ENCODE measurements around the gene PRXL2B. TPM values are rescaled to one million over a fixed set of nuclear protein-coding genes. Genes with fewer than 3 reads are reported as not detected.

Gene PRXL2B
- total and polyA plus RNA-seq, 3 donors from 2014 or later = 16.5 to 25.1 (median 20.9) TPM

DNA sequence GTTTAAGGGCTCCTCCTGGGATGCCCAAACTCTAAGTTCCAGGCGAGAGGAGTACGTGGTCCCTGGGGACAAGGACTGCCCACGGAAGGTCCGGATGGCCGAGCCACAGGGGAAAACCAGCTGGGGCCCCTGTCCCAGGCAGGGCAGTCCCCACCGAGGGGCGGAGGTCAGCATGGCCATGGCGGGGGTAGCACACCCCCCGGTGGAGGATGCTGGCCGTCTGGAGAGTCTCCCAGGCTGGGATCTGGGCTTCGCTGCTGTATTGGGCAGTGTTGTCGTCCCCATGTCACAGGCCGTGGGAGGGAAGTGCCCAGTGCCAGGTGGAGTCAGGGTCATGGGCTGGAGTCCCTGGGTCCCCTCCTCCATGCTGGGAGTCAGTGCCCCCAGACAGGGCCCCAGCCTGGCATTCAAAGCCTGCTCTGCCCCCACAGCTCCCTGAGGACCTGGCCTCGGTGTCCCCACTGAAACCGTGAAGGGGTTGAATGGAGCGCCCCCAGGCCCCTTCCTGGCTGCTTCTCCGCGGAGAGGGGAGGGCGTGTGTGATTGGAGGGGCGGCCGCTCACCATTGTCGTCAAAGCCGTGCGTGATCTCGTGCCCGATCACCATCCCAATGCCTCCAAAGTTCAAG, 6.8 kb downstream of the PRXL2B start:
- intact Hi-C loops (cut with DNase I; ENCODE audit: low total_unique reads) = no loop called here
- DNase-seq = no peak
- no peak overlapping the region for H3K4me3 ChIP-seq
- H3K36me3 ChIP-seq (ENCODE audit: low read depth, missing control alignments) = no peaks in the 10 kb centered on the region
- H3K4me1 ChIP-seq = peaks cover 12% of the 10 kb centered on the region
- WGBS, 2 donors = 60 to 88% methylated on average over 6 to 21 of the region's 26 CpGs
- TF ChIP-seq, protein P1, sequence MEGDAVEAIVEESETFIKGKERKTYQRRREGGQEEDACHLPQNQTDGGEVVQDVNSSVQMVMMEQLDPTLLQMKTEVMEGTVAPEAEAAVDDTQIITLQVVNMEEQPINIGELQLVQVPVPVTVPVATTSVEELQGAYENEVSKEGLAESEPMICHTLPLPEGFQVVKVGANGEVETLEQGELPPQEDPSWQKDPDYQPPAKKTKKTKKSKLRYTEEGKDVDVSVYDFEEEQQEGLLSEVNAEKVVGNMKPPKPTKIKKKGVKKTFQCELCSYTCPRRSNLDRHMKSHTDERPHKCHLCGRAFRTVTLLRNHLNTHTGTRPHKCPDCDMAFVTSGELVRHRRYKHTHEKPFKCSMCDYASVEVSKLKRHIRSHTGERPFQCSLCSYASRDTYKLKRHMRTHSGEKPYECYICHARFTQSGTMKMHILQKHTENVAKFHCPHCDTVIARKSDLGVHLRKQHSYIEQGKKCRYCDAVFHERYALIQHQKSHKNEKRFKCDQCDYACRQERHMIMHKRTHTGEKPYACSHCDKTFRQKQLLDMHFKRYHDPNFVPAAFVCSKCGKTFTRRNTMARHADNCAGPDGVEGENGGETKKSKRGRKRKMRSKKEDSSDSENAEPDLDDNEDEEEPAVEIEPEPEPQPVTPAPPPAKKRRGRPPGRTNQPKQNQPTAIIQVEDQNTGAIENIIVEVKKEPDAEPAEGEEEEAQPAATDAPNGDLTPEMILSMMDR (IDR thresholded peaks at IDR 0.05) = no peak
- TF ChIP-seq POLR2A (IDR thresholded peaks at IDR 0.05) = no peak
- no peaks in the 10 kb centered on the region for H3K27me3 ChIP-seq
- H3K27ac ChIP-seq = no peak overlapping the region
- no peaks in the 10 kb centered on the region for H3K9me3 ChIP-seq

DNA sequence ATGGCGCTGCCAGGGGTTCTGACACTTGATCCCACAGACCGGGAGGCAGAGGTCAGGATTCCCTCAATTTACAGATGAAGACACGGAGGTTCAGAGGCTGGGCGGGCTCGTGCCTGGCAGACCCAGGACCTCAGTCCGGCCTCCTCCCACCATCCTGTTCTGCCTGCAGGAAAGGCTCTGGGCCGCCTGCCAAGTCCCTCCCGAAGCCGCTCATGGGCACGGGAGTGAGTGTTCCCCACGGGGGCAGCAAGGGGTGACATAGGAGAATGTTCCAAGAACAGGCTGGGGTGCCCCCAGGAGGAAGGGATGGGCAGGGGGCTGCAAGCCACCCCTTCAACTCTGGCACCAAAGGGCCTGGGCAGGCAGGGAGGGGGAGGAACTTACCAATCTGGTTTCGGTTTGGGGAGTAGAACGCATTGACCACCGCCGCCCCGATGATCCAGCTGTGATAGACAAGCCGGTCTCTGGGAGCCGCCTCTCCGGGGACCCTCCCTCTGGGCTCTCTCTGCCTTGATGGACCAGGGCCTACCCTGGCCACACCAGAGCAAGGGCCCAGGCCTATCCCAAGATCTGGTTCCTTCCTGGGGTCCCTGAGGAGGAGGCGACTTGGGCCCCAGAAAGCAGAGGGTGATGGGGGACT, 7.5 kb downstream of the PRXL2B start:
- Histone ChIP-seq H3K9me3 (no peaks in the 10 kb centered on the region), H3K4me3 (no peak overlapping the region), H3K4me1 (peaks cover 12% of the 10 kb centered on the region), H3K27me3 (no peaks in the 10 kb centered on the region), H3K27ac (no peak overlapping the region), H3K36me3 (ENCODE audit: low read depth, missing control alignments) (no peaks in the 10 kb centered on the region)
- peak; percentile 75 for DNase-seq
- WGBS, 2 donors = 37 to 48% methylated on average over 13 to 20 of the region's 20 CpGs
- TF ChIP-seq, protein P1 (IDR thresholded peaks at IDR 0.05) = no peak
- TF ChIP-seq POLR2A (IDR thresholded peaks at IDR 0.05) = no peak
- intact Hi-C loops (cut with DNase I; ENCODE audit: low total_unique reads) = no loop called here

DNA sequence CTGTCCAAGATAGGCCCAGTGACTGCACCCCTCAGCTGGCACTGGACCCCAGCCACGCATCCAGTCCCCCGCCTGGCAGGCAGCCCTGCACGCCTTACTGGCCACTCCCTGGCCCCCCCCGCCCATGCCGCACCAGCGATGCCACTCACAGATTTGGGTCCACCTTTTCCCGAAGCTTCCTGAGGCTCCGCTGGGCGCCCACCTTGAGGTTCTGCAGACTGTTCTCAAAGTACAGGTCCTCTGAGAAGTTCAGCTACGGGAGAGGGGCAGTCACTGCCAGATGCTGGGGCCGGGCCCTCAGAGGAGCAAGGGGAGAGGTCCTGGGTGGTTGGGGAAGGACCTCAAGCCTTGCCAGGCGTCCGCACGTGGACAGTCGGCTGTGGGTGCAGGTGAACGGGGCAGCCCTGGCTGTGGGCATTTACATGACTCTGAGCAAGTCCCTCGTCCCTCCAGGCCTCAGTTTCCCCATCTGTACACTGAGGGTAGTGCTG, 8.1 kb downstream of the PRXL2B start:
- H3K27me3 ChIP-seq = no peaks in the 10 kb centered on the region
- H3K9me3 ChIP-seq = no peaks in the 10 kb centered on the region
- WGBS, 2 donors = 92 to 93% methylated on average over 14 to 17 of the region's 17 CpGs
- TF ChIP-seq POLR2A (IDR thresholded peaks at IDR 0.05) = no peak
- TF ChIP-seq, protein P1 (IDR thresholded peaks at IDR 0.05) = no peak
- no peak for DNase-seq
- H3K4me1 ChIP-seq = peaks cover 12% of the 10 kb centered on the region
- H3K27ac ChIP-seq = no peak overlapping the region
- intact Hi-C loops (cut with DNase I; ENCODE audit: low total_unique reads) = no loop called here
- H3K4me3 ChIP-seq = no peak overlapping the region
- no peaks in the 10 kb centered on the region for H3K36me3 ChIP-seq (ENCODE audit: low read depth, missing control alignments)

DNA sequence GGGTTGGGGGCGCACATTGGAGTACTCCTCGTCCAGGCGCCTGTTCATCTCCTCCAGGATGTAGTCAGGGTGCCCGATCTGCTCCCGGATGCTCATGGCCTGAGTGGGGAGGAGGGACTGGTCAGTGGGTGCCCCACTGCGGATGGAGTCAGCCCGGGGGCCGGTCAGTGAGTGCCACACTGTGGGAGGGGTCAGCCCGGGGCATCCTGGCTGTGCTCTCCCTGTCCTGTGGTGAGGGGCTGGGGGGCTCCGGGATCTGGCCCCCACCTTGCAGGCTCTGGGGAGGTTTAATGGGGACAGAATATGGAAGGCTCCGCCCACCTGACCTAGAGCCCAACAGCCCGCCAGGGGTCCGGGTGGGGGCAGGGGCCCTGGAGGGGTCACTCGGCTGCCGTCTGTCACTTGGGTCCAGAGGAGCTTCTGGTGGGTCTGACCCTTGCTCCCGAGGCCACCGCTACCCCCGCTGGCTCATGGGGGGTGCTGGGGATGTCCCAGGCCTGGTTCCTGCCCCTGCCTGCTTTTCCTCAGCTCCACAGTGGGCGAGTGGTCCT, 8.8 kb downstream of the PRXL2B start:
- Histone ChIP-seq H3K27me3 (no peaks in the 10 kb centered on the region), H3K4me3 (no peak overlapping the region), H3K36me3 (ENCODE audit: low read depth, missing control alignments) (no peaks in the 10 kb centered on the region), H3K27ac (no peak overlapping the region), H3K9me3 (no peaks in the 10 kb centered on the region), H3K4me1 (peaks cover 12% of the 10 kb centered on the region)
- intact Hi-C loops (cut with DNase I; ENCODE audit: low total_unique reads) = no loop called here
- 84 to 85% methylated on average over 6 to 19 of the region's 19 CpGs for WGBS, 2 donors
- DNase-seq = no peak
- TF ChIP-seq, protein P1 (IDR thresholded peaks at IDR 0.05) = no peak
- no peak for TF ChIP-seq POLR2A (IDR thresholded peaks at IDR 0.05)
